ENCODE measurements around the gene REPIN1. TPM values are rescaled to one million over a fixed set of nuclear protein-coding genes. Genes with fewer than 3 reads are reported as not detected.

The REPIN1 gene
- total and polyA plus RNA-seq, 10 donors, result 47.9 to 126 (median 111) TPM

DNA sequence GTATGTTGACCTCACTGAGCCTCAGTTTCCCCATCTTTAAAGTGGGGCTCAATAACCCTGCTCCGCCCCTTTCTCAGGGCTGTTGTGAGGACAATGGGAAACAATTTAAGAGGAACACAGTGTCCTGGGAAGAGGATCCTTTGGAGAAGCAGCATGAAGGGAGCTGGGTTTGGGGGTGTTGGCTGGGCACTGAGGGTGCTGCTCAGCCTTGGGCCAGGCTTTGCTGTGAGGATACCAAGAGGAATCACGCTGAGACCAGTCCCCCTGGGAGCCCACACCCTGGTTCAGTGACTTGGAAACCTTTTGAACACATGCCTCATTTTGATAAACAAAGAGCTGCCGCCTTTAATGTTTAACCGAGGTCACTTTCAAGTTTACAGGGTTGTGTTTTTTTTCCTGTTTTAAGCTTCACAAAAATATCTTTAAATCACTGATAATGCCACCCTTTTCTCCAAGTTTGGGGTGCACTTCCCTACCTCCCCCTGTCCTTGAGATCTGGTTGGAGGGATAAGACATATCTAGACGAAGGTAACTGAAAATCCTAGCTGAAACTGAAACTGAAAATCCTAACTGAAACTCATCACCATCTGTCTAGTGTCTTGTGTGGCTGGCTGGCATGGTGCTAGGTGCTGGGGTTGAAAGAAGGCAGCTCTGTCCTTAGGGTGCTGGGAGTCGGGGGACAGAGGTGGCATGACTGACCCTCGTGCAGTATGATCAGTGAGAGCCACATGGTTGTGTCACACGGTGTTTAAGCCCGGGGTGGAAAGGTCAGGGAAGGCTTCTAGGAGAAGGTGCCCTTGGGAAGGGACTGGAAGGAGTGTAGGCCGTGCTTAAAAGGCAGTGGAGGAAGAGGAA is 38.2 kb downstream of the REPIN1 start:
- Histone ChIP-seq H3K9me3 (no peaks in the 10 kb centered on the region), H3K36me3 (peaks cover 0 to 38% (median 18%) of the 10 kb centered on the region in 6 donors), H3K27ac (peak overlapping the region; percentile 94 to 98 (median 96)), H3K27me3 (replicated peaks in 1 of 7) (no peaks in the 10 kb centered on the region), H3K4me3 (peak overlapping the region in 7 of 8 donors; percentile 53 to 87 (median 57)), H3K4me1 (peaks cover 22 to 68% (median 39%) of the 10 kb centered on the region in 6 donors)
- no peak for TF ChIP-seq POLR2A (IDR thresholded peaks at IDR 0.05)
- peak in 1 of 3 donors; percentile 35 for TF ChIP-seq POLR2AphosphoS5 (IDR thresholded peaks at IDR 0.05)
- DNase-seq, result peak; percentile 82
- intact Hi-C loops (cut with DNase I; ENCODE audit: low total_unique reads), result no loop called here
- 33 to 47% (median 41%) methylated on average over 10 of the region's 10 CpGs for WGBS, 5 donors

DNA sequence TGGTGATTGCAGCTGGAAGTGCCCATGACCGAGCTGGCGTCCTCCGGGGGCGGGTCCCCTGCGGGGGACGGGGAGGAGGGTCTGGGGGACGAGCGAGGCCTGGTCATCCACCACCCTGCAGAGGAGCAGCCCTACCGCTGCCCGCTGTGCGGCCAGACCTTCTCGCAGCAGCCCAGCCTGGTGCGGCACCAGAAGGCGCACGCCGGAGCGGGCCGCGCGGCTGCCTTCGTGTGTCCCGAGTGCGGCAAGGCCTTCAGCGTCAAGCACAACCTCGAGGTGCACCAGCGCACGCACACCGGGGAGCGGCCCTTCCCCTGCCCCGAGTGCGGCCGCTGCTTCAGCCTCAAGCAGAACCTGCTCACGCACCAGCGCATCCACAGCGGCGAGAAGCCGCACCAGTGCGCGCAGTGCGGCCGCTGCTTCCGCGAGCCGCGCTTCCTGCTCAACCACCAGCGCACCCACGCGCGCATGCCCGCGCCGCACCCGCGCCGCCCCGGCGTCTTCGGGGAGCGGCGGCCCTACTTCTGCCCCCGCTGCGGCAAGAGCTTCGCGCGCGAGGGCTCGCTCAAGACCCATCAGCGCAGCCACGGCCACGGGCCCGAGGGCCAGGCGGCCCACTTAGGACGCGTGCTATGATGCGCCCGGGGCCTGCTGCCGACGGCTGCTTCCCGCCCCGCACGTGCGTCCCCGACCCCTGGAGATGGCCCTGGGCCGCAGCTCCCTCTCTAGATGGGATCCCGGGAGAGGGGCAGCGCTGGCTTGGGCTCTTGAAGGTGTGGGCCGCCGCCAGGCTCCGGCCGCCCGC is 39.2 kb downstream of the REPIN1 start:
- TF ChIP-seq POLR2AphosphoS5 (IDR thresholded peaks at IDR 0.05) (no peak), POLR2A (IDR thresholded peaks at IDR 0.05) (no peak)
- TF ChIP-seq, protein P1, sequence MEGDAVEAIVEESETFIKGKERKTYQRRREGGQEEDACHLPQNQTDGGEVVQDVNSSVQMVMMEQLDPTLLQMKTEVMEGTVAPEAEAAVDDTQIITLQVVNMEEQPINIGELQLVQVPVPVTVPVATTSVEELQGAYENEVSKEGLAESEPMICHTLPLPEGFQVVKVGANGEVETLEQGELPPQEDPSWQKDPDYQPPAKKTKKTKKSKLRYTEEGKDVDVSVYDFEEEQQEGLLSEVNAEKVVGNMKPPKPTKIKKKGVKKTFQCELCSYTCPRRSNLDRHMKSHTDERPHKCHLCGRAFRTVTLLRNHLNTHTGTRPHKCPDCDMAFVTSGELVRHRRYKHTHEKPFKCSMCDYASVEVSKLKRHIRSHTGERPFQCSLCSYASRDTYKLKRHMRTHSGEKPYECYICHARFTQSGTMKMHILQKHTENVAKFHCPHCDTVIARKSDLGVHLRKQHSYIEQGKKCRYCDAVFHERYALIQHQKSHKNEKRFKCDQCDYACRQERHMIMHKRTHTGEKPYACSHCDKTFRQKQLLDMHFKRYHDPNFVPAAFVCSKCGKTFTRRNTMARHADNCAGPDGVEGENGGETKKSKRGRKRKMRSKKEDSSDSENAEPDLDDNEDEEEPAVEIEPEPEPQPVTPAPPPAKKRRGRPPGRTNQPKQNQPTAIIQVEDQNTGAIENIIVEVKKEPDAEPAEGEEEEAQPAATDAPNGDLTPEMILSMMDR (IDR thresholded peaks at IDR 0.05 in 8 of 11, conservative IDR thresholded peaks at IDR 0.05 in 3 of 11), result no peak
- intact Hi-C loops (cut with DNase I; ENCODE audit: low total_unique reads), result no loop called here
- Histone ChIP-seq H3K9me3 (no peaks in the 10 kb centered on the region), H3K27me3 (replicated peaks in 1 of 7) (no peaks in the 10 kb centered on the region), H3K27ac (peak overlapping the region; percentile 94 to 98 (median 96)), H3K36me3 (peaks cover 0 to 47% (median 18%) of the 10 kb centered on the region in 6 donors), H3K4me3 (peak overlapping the region in 1 of 8 donors; percentile 87), H3K4me1 (peaks cover 22 to 66% (median 37%) of the 10 kb centered on the region in 6 donors)
- WGBS, 5 donors, result 86 to 96% (median 91%) methylated on average over 62 to 91 of the region's 91 CpGs
- DNase-seq, result peak; percentile 82

DNA sequence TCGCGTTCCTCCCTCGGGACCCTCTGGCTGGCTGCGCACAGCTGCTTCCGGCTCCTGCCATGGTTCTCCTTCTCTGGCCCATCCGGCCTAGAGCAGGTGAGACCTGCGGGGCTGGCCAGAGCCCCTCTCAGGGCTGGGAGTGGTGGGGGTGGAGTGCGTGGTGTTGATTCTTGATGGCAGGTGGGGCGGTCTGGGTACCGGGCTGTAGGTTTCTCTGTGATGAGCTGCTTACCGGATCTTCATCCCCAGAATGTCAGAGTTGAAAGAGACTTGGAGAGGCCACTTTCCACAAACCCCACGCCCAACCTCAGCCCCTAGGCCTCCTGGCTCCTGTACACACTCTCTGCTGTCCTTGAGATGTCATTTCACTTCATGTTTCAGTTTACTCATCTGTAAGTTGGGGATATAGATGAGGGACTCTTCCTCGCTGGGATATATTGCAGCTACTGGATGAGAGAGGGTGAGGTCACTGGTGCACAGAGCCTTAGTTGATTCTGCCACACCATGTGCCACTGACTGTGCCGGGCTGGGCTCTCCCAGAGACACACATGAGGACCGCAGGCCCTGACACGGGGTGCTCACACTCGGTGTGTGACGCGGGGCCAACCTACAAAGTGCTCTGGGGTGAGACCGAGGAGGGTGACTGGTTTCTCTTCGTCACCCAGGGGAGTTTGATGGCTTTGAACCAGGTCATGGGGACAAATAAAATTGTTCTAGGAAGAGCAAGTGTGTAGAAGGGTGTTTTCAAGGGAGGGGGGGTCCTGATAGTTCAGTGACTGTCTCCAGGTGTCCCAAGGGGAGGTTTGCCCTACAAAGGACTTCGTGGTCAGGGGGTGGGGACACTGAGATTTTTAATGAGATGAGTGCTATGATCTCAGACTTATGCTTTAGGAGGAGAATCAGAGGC is 40.0 kb downstream of the REPIN1 start:
- intact Hi-C loops (cut with DNase I; ENCODE audit: low total_unique reads), result no loop called here
- peak overlapping the region in 7 of 8 donors; percentile 33 to 98 (median 97) for H3K27ac ChIP-seq
- DNase-seq, result peak; percentile 90

More for the DNA sequence above, 40.0 kb downstream of the REPIN1 start:
- H3K27me3 ChIP-seq (replicated peaks in 1 of 7), result no peaks in the 10 kb centered on the region
- peaks cover 22 to 57% (median 36%) of the 10 kb centered on the region in 6 donors for H3K4me1 ChIP-seq
- no peak overlapping the region for H3K4me3 ChIP-seq
- H3K36me3 ChIP-seq, result peaks cover 0 to 48% (median 18%) of the 10 kb centered on the region in 6 donors
- H3K9me3 ChIP-seq, result no peaks in the 10 kb centered on the region
- TF ChIP-seq, protein P1 (IDR thresholded peaks at IDR 0.05 in 8 of 11, conservative IDR thresholded peaks at IDR 0.05 in 3 of 11), result no peak
- peak; percentile 60 to 73 (median 61) for TF ChIP-seq POLR2AphosphoS5 (IDR thresholded peaks at IDR 0.05)
- WGBS, 5 donors, result 70 to 85% (median 77%) methylated on average over 16 to 22 of the region's 22 CpGs

All from spleen (tissue), 11 donors.